ENCODE results near the gene STIM1. TPM values are rescaled to one million over a fixed set of nuclear protein-coding genes. Genes with fewer than 3 reads are reported as not detected.

The STIM1 gene
- total and polyA plus RNA-seq, 10 of the 15 experiments (the other 5 are each of a cell fraction or from before 2014, with no cell fraction given): 8.6 to 57.7 (median 29.3) TPM

DNA sequence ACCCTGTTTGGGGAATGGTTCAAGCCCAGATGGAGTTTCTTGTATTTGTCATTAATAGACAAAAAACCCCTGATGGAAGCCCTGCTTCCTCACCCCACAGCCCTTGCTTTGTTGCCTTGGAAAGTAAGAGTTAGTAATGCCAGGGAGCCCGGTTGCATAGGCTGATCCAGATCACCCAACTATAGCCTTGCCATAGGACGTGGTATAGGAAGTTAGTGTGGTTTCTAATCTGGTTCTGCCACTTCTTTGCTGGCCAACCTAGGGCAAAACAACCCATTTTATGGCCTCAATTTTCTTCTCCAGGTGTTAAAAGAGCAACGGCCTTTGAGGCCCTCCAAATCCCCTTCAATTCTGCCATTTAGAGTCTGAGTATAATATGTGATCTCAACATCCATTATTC is 97.9 kb downstream of the STIM1 start:
- ChIA-PET RAD21 (ENCODE audit: unreplicated experiment) (interaction anchor here (1.2 to 1.5 kb wide), 2 partner anchors 58 to 87 kb away, joined by 3 read pairs; no protein-coding TSS in a partner anchor), CTCF (interaction anchor here (0.6 to 2.2 kb wide), 4 partner anchors 99 to 132 kb away, joined by 4 to 11 read pairs (median 8); partner anchors contain the start of gene STIM1), SMC1A (ENCODE audit: uncharacterized antibody, unreplicated experiment) (interaction anchor here (0.9 to 3.3 kb wide), 2 partner anchors 16 to 99 kb away, joined by 3 to 14 read pairs; partner anchors contain the start of gene STIM1), POLR2A (interaction anchor here (0.6 kb wide), 1 partner anchor 231 kb away, joined by 3 read pairs; no protein-coding TSS in a partner anchor)
- WGBS (ENCODE audit: insufficient coverage, insufficient replicate concordance, low lambda C conversion rate, missing lambda C conversion rate): 93% methylated on average over 3 of the region's 3 CpGs
- peaks cover 12% of the 10 kb centered on the region for H3K79me2 ChIP-seq (ENCODE audit: control insufficient read depth, insufficient read depth, low read length)
- no peaks in the 10 kb centered on the region; a peak in 1 of 4 replicates for H3K36me3 ChIP-seq (ENCODE audit: control insufficient read depth in 2 of 2, insufficient read depth in 2 of 2, low read length in 1 of 2)
- no peak overlapping the region for H3K4me2 ChIP-seq (ENCODE audit: control insufficient read depth, insufficient read depth)
- BruUV-seq (replicated peaks): no TSS peak
- 0 out of 2 replicates have a peak, but pooled peaks cover 2% of the 10 kb centered on the region for H4K20me1 ChIP-seq (ENCODE audit: control insufficient read depth, insufficient read depth)
- TF ChIP-seq POU2F2 (IDR thresholded peaks at IDR 0.05; ENCODE audit: borderline replicate concordance, low read depth, low read length) (no peak), ESRRA (IDR thresholded peaks at IDR 0.05; ENCODE audit: low read length) (no peak), GATAD2B (conservative IDR thresholded peaks at IDR 0.05; ENCODE audit: low read depth) (no peak), TBL1XR1 (IDR thresholded peaks at IDR 0.05; ENCODE audit: low read depth, low read length) (no peak), MXI1 (IDR thresholded peaks at IDR 0.05; ENCODE audit: low read depth, low read length) (no peak), USF1 (IDR thresholded peaks at IDR 0.05; ENCODE audit: borderline replicate concordance, extremely low read length, insufficient read depth, low read depth, low read length) (no peak), RAD21 (IDR thresholded peaks at IDR 0.05; ENCODE audit: insufficient read depth, low read depth, low read length) (no peak), SREBF1 (IDR thresholded peaks at IDR 0.05; ENCODE audit: low read length) (no peak), MTA3 (IDR thresholded peaks at IDR 0.05; ENCODE audit: borderline replicate concordance, low read length) (no peak), CREB1 (IDR thresholded peaks at IDR 0.05; ENCODE audit: low read depth) (no peak), WRNIP1 (IDR thresholded peaks at IDR 0.05; ENCODE audit: borderline replicate concordance, low read depth, low read length) (no peak), ZBED1 (IDR thresholded peaks at IDR 0.05; ENCODE audit: borderline replicate concordance) (no peak), JUND (IDR thresholded peaks at IDR 0.05; ENCODE audit: low read depth, low read length) (no peak), PBX3 (IDR thresholded peaks at IDR 0.05; ENCODE audit: insufficient replicate concordance, low read depth, low read length) (no peak), FOXK2 (IDR thresholded peaks at IDR 0.05) (no peak), NFYB (IDR thresholded peaks at IDR 0.05; ENCODE audit: insufficient read depth, low read depth, low read length) (no peak)
- TF ChIP-seq, protein P1, sequence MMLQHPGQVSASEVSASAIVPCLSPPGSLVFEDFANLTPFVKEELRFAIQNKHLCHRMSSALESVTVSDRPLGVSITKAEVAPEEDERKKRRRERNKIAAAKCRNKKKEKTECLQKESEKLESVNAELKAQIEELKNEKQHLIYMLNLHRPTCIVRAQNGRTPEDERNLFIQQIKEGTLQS (IDR thresholded peaks at IDR 0.05; ENCODE audit: borderline replicate concordance, extremely low read depth, low read depth, low read length): no peak
- TF ChIP-seq, protein P2, sequence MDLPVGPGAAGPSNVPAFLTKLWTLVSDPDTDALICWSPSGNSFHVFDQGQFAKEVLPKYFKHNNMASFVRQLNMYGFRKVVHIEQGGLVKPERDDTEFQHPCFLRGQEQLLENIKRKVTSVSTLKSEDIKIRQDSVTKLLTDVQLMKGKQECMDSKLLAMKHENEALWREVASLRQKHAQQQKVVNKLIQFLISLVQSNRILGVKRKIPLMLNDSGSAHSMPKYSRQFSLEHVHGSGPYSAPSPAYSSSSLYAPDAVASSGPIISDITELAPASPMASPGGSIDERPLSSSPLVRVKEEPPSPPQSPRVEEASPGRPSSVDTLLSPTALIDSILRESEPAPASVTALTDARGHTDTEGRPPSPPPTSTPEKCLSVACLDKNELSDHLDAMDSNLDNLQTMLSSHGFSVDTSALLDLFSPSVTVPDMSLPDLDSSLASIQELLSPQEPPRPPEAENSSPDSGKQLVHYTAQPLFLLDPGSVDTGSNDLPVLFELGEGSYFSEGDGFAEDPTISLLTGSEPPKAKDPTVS (IDR thresholded peaks at IDR 0.05; ENCODE audit: low read depth, low read length): no peak
- no peak overlapping the region for H3K4me3 ChIP-seq
- intact Hi-C loops (cut with micrococcal nuclease; ENCODE audit: unreplicated experiment) (no loop called here), in situ Hi-C loops (cut with MboI) (no loop called here)
- H3K27me3 ChIP-seq (replicated peaks in 1 of 2; ENCODE audit: control insufficient read depth in 2 of 2, insufficient read depth in 2 of 2, low read length in 1 of 2): no peaks in the 10 kb centered on the region
- no peak overlapping the region for H2AFZ ChIP-seq (ENCODE audit: control insufficient read depth, low read depth, low read length)
- no peak for ATAC-seq
- H3K9ac ChIP-seq (ENCODE audit: control insufficient read depth, insufficient read depth, low read length): no peak overlapping the region
- H3K27ac ChIP-seq (ENCODE audit: control insufficient read depth, insufficient read depth): no peak overlapping the region
- no peak for DNase-seq (ENCODE audit: low read depth, low spot score)
- FAIRE-seq: no peak
- no peaks in the 10 kb centered on the region; the same call in 2 of the 3 replicates for H3K9me3 ChIP-seq (replicated peaks; ENCODE audit: control insufficient read depth, insufficient read depth, low read length)
- H3K4me1 ChIP-seq (ENCODE audit: control insufficient read depth, insufficient read depth, low read length): peaks cover 28% of the 10 kb centered on the region; the same call in 1 of the 2 replicates

Measured in GM12878 (cell line).